GM21390 (cell line): Measurements from ENCODE around the gene MARCHF3.

Experiments used
- ATAC-seq: cut with Tn5 transposase; IDR thresholded peaks from one replicate; pipeline ENCODE4 v1.9.1; 2021; ENCODE audit not compliant: unreplicated experiment

Gene MARCHF3

GRCh38 chr5:126883564-126884245 lies 146.7 kb downstream of the MARCHF3 start:
- ATAC-seq = no peak

GRCh38 chr5:126881821-126882600 lies 148.3 kb downstream of the MARCHF3 start:
- ATAC-seq = no peak

DNA sequence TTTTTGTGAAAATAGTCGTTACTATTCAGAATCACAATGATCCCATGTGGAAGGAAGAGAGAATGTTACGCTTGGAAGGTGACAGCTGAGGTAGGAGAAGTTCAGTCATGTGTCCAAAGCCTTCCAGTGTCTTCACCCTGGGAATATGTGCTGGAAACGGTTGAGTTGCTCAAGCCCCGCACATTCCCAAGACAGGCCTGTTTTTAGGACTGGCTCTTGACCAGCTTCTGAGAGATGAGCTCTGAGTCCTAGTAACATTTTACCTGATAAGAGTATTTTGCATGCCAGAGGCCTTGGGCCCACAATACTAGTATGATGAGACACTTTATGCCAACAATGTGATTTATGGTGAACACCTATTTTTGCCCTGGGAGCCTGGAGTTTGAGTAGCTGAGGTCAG lies 151.7 kb downstream of the MARCHF3 start:
- no peak for ATAC-seq

- no peak for ATAC-seq
These were observed 152.3 kb downstream of the MARCHF3 start for GRCh38 chr5:126878085-126878484.

DNA sequence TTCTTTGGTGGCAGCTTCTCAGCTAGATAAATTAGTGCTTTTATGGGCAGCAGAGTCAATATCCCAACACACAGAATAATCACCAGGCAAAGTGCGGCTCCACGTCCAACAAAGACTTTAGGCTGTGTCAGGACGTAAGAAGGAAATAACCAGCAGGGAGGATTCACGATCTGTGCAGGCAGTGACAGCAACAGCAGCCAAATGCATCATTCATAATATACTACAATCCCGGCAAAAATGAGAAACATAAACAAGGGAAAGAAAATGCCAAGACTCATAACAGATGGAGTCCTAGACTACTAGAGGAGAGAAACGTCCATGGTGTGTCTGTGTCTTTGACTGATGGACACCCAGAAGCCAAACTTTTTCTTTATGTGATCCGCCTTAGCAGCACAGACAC lies 152.8 kb downstream of the MARCHF3 start:
- ATAC-seq = no peak

DNA sequence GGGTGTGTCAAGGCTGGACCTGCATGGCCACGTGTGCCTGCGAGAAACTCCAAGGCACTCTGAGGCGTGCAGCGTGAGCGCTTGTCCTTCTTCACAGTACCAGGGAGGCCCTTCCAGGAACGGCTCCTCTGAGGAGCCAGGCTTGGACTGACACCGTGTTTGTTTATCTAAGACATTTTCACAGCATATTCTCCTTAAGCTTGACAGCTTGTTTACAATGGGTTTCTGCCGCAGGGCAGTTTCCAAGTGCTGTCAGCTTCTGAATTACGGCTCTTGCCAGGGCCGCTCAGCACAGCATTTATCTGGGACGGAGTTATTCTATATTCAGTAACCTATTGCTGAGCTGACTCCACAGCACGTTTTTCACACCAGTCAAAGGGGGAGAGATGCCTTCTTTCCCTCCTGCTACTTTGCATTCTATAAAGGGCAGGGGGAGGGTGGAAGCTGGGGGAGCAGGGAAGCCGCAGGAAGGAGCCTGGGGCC lies 155.0 kb downstream of the MARCHF3 start:
- ATAC-seq = no peak

- no peak for ATAC-seq
These were observed 157.6 kb downstream of the MARCHF3 start for GRCh38 chr5:126872561-126873354.

GRCh38 chr5:126871441-126871840 lies 158.9 kb downstream of the MARCHF3 start:
- ATAC-seq = no peak

- ATAC-seq = no peak
These were observed 161.3 kb downstream of the MARCHF3 start for GRCh38 chr5:126869005-126869451.

DNA sequence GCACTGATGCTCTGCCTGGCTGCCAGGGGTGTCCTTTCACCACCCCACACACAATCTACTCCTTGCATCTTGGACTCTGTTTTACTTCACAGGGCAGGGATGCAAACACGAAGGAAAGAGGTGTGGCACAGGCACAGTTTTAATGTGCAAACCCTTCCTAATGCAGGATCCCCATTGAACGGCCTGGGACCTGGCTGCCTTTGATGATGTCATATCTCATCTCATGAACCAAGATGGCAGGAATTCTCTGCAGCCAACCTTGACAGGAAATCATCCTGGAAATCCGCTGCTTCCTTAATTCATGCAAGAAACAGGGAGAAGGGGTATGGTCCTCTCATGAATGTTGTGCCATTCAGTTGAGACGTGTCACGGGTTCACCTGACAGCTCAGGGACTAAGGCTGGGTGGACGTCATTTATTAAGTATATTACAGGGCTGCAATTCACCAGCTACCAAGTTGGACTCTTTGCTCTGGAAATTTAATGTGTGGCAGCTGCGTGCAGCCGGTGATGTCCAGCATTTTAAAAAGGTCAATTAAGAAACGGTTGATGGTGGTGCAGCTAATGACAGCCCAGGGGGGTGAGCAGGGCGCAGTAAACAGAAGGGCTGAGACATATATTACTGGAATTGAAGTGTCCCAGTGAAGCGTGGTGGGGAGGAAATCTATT lies 161.9 kb downstream of the MARCHF3 start:
- ATAC-seq = no peak

GRCh38 chr5:126866851-126867636 lies 163.3 kb downstream of the MARCHF3 start:
- no peak for ATAC-seq

DNA sequence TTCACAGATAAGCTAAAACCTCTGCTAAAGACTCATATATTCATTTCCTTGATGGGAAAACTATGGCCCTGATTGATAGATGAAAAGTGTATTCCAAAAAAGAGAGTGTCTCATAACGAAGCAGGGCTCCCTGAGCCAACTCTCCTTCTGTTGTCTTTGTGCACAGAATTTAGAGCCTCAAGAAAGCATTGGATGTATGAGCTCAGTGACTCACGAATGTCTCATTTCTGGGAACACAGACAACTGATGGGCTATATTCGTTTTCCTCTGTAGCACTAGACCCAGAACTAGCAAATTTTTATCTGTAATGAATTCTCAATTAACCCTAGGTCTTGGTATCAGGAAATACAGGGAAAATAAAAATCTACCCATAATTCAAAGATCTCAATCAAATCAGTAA lies 165.1 kb downstream of the MARCHF3 start:
- ATAC-seq = no peak

DNA sequence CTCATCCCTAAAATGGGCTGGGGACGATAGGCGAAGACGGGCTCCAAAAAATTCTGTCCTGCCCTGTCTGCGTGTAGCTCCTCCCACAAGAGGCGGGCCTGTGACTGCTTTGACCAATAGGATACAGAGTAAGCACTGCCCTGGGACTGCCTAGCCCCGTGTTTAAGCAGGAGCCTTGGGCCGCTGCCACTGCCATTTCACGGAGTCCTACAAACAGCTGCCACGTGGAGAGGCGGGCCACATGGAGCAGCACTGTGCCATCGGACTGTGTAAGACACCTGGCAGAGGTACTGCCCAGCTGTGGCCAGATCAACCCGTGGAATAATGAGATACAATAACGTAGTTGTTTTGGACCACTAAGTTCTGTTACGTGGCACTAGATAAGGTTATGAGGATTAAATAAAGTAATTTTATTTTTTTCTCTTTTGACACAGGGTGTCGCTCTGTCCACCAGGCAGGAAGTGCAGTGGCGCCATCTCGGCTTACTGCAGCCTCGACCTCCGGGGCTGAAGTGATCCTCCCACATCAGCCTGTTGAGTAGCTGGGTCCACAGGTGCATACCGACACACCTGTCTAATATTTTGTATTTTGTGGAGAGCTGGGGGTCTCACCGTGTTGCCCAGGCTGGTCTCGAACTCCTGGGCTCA lies 166.2 kb downstream of the MARCHF3 start:
- no peak for ATAC-seq

DNA sequence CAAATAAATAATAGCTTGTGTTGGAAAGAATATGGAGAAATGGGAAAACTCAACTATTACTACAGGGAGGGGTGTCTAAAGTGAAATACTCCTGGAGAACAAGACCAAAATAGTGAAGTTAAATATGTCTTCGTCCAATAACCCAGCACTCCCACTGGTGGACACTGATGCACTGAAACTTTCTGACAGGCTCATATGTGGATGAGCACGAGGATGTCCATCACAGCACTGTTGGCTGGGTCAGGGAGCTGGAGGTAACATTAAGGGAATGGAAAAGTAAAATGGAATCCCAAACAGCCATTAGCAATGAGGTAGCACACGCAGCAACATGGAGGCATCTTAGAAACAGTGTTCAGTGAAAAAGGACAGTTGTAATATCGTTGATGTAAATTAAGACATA lies 167.0 kb downstream of the MARCHF3 start:
- no peak for ATAC-seq

GRCh38 chr5:126858441-126858840 lies 171.9 kb downstream of the MARCHF3 start:
- ATAC-seq = no peak

- no peak for ATAC-seq
These were observed 172.6 kb downstream of the MARCHF3 start for GRCh38 chr5:126857472-126858410.

DNA sequence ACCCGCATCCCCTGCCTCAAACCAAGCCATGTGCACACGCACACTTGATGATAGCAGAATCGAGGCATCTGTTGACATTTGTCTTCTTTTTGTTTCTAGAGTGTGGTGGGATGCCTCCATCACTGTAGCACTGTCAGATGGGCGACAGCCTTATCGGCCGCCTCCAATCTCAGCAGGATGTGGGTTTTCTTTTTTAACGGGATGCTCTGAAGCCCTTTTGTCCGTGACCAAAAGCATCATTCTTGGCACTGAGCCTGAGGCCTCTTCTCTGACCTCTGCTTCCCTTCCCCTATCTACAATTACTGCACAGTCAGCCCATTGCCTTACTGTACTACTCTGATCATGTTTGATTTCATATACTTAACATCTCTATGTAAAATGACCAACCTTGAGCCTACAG lies 175.1 kb downstream of the MARCHF3 start:
- ATAC-seq = no peak

- ATAC-seq = no peak
These were observed 175.7 kb downstream of the MARCHF3 start for GRCh38 chr5:126854526-126855110.
